ENCODE data around the gene BATF3. TPM values are rescaled to one million over a fixed set of nuclear protein-coding genes. Genes with fewer than 3 reads are reported as not detected.

BATF3 gene
- total and polyA plus RNA-seq, 10 donors, result 10.8 to 34.0 (median 14.0) TPM

DNA sequence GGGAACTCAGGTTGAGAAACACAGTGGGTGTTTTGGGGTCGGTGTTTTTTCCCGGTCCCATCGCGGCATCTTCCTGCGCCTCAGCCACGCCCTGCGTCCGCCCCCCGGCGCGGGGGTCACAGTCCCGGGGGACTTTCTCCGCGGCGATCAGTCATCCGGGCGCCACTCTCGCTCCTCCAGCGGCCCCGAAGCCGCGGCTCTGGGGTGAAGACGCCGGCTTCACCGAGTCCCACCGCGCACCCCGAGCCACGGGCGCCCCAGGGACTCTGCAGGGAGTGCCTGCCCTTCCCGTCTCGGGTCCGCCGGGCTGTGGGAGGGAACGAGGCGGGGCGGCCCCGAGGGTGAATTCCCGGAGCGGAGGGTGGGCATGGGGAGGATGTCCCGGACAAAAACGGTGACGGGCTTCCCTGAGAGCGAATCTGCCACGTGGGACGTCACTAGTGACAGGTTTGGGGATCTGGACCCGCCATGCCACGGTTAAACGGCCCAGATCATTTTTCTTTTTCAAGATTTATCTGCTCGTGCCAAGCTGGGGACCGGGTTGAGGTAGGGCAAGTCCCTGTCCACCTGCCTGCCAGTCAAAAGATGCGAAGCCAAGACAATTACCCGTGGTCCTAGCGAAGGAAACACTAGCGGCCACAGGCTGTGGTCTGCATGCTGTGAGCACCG, 717 bp upstream of the BATF3 start:
- H3K9me3 ChIP-seq, result no peaks in the 10 kb centered on the region
- peak overlapping the region; percentile 42 to 86 (median 78) for H3K27ac ChIP-seq
- peak; percentile 46 to 78 (median 64) for TF ChIP-seq POLR2AphosphoS5 (IDR thresholded peaks at IDR 0.05)
- TF ChIP-seq, protein P1, sequence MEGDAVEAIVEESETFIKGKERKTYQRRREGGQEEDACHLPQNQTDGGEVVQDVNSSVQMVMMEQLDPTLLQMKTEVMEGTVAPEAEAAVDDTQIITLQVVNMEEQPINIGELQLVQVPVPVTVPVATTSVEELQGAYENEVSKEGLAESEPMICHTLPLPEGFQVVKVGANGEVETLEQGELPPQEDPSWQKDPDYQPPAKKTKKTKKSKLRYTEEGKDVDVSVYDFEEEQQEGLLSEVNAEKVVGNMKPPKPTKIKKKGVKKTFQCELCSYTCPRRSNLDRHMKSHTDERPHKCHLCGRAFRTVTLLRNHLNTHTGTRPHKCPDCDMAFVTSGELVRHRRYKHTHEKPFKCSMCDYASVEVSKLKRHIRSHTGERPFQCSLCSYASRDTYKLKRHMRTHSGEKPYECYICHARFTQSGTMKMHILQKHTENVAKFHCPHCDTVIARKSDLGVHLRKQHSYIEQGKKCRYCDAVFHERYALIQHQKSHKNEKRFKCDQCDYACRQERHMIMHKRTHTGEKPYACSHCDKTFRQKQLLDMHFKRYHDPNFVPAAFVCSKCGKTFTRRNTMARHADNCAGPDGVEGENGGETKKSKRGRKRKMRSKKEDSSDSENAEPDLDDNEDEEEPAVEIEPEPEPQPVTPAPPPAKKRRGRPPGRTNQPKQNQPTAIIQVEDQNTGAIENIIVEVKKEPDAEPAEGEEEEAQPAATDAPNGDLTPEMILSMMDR (IDR thresholded peaks at IDR 0.05 in 8 of 11, conservative IDR thresholded peaks at IDR 0.05 in 3 of 11), result no peak
- H3K27me3 ChIP-seq (replicated peaks in 1 of 7), result peaks cover 0 to 20% (median 0%) of the 10 kb centered on the region in 7 donors
- 0 to 1% (median 1%) methylated on average over 35 to 56 of the region's 56 CpGs for WGBS, 5 donors
- H3K36me3 ChIP-seq, result no peaks in the 10 kb centered on the region
- H3K4me3 ChIP-seq, result peak overlapping the region; percentile 58 to 86 (median 73)
- H3K4me1 ChIP-seq, result peaks cover 24 to 50% (median 39%) of the 10 kb centered on the region in 6 donors
- intact Hi-C loops (cut with DNase I; ENCODE audit: low total_unique reads), result no loop called here
- DNase-seq, result peak; percentile 88

DNA sequence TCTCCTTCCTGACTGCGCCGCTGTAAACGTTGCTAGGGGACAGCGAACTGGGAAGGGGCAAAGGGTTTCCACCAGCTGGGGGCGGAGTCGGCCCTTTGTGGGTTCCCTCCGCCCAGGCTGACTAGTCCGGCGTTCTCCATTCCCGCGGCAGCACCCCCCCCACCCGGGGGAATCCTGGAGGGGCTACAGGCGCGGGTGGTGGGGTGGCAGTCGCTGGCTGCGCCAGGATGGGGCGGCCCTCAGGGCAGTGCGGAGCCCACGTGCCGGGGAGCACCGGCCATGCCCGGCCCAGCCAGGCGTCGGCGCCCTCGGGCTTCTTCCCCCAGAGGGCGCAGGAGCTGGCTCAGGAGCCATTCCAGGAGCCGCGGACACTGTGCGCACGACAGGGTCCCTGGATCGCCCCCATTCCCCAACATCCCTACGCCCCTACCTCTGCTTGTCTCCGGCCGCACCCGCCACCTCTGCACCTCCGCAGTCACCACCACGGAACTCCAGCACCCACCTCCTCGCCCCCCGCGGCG, 476 bp downstream of the BATF3 start:
- Histone ChIP-seq H3K36me3 (no peaks in the 10 kb centered on the region), H3K27me3 (replicated peaks in 1 of 7) (peaks cover 0 to 20% (median 0%) of the 10 kb centered on the region in 7 donors), H3K4me1 (peaks cover 24 to 50% (median 39%) of the 10 kb centered on the region in 6 donors), H3K27ac (peak overlapping the region in 7 of 8 donors; percentile 73 to 86 (median 79)), H3K9me3 (no peaks in the 10 kb centered on the region), H3K4me3 (peak overlapping the region; percentile 58 to 86 (median 73))
- intact Hi-C loops (cut with DNase I; ENCODE audit: low total_unique reads), result no loop called here
- 0 to 4% (median 1%) methylated on average over 5 to 42 of the region's 42 CpGs for WGBS, 5 donors
- DNase-seq, result peak; percentile 89
- peak in 1 of 3 donors; percentile 41 for TF ChIP-seq POLR2AphosphoS5 (IDR thresholded peaks at IDR 0.05)
- TF ChIP-seq, protein P1 (IDR thresholded peaks at IDR 0.05 in 8 of 11, conservative IDR thresholded peaks at IDR 0.05 in 3 of 11), result peak in 9 of 11 experiments; percentile 17 to 76 (median 54)
- no peak for TF ChIP-seq POLR2A (IDR thresholded peaks at IDR 0.05)

DNA sequence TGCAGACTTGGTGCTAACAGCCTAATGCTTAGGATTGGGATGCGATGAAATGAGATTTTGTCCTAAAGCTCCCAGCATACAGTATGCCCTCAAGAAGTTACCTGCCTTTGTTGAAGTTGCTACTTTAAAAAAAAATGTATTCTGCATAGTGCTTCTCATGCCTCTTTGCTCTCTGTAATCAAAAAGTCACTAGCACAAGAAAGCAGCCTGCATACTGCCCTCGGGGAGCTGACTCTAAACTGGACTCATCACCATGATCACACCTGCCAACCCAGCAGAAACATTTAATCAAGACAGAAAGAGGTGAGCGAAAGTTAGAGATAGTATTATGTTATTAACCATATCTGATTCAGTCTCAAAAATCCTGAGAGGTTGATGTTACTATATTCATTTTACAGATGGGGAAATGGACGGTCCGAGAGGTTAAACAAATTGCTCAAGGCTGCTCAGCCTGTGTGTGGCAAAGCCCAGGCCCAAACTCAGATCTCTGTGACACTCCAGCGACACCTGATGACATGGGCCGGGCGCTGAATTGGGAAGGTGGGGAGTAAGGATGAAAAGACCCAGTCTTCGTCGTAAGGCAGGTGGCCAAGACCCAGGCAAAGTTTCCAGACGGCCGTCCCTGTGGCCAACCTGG, 1.1 kb downstream of the BATF3 start:
- peak overlapping the region; percentile 58 to 86 (median 73) for H3K4me3 ChIP-seq

More for the DNA sequence above, 1.1 kb downstream of the BATF3 start:
- intact Hi-C loops (cut with DNase I; ENCODE audit: low total_unique reads), result no loop called here
- H3K9me3 ChIP-seq, result no peaks in the 10 kb centered on the region
- H3K4me1 ChIP-seq, result peaks cover 24 to 50% (median 39%) of the 10 kb centered on the region in 6 donors
- H3K36me3 ChIP-seq, result peaks cover 0 to under 1% (median 0%) of the 10 kb centered on the region in 6 donors
- TF ChIP-seq POLR2AphosphoS5 (IDR thresholded peaks at IDR 0.05) (no peak), POLR2A (IDR thresholded peaks at IDR 0.05) (no peak)
- TF ChIP-seq, protein P1 (IDR thresholded peaks at IDR 0.05 in 8 of 11, conservative IDR thresholded peaks at IDR 0.05 in 3 of 11), result no peak
- DNase-seq, result no peak
- H3K27ac ChIP-seq, result peak overlapping the region in 3 of 8 donors; percentile 73 to 86 (median 86)
- H3K27me3 ChIP-seq (replicated peaks in 1 of 7), result peaks cover 0 to 20% (median 0%) of the 10 kb centered on the region in 7 donors
- 29 to 37% (median 32%) methylated on average over 10 to 12 of the region's 12 CpGs for WGBS, 5 donors

Data from spleen (tissue), 11 donors.